DND-41 (cell line): ENCODE data around the gene TENT5A.

Experiments used
- CTCF ChIP-seq: IDR thresholded peaks from 2 replicates; pipeline ENCODE4 v1.5.1; 2012; ENCODE audit warnings: borderline replicate concordance, low read length, moderate library complexity, mild to moderate bottlenecking; ENCODE audit not compliant: poor library complexity, severe bottlenecking; ENCODE audit errors: extremely low read depth
- EZH2 ChIP-seq: IDR thresholded peaks from 3 replicates; pipeline ENCODE4 v1.6.1; 2012; ENCODE audit warnings: borderline replicate concordance, low read depth, mild to moderate bottlenecking, moderate library complexity, low read length, inconsistent platforms; ENCODE audit not compliant: severe bottlenecking

GRCh38 chr6:81762606-81763005 is 10.1 kb upstream of the TENT5A start:
- TF ChIP-seq CTCF (no peak), EZH2 (no peak)
